Lung (tissue), 5 donors: Measurements from ENCODE around the gene KRTAP3-1. TPM values are rescaled to one million over a fixed set of nuclear protein-coding genes. Genes with fewer than 3 reads are reported as not detected.

Experiments
- polyA plus RNA-seq, 2 donors: library from polyadenylated mRNA; stranded (reverse); fragments of 200-250 nt; gene quantifications; one replicate each; pipeline ENCODE4 v1.2.1, GENCODE V29; 2013
- small RNA-seq: library from RNA; depleted of rRNA; stranded (forward); fragments of <200 nt; gene quantifications from one replicate; pipeline ENCODE3, GENCODE V24; 2014; ENCODE audit warnings: low replicate concordance
- total RNA-seq, 2 donors: library from RNA; depleted of rRNA in 1 of 2; stranded (reverse); fragments of >200 nt in 1 of 2; gene quantifications; one replicate each; pipeline ENCODE4 v1.2.1, GENCODE V29; 2014 to 2021
- donor health status: Bipolar disorder and iron deficiency.
- donor health status: healthy.
- donor health status: DM: yes; HTN: yes; CAD: no.

The KRTAP3-1 gene
- total and polyA plus RNA-seq, 4 donors = not detected

Small RNAs within 50 kb of the gene (small RNA-seq; reads per million reads assigned to genes)
- gene KRTAP3-4P = not detected

Other genes with a start within 250 kb of the KRTAP3-1 start
Only the 30 nearest of the 37 such genes appear.
- not detected for gene KRT28, start 209.2 kb downstream of the KRTAP3-1 start, total RNA-seq
- not detected for gene KRT28, start 209.2 kb downstream of the KRTAP3-1 start, polyA plus RNA-seq
- gene KRT10, start 186.5 kb downstream of the KRTAP3-1 start, total RNA-seq = 10 to 100 TPM in 1 of 2 donors, 1 to 10 TPM in 1; 4.6 to 34.7 TPM
- gene KRT10, start 186.5 kb downstream of the KRTAP3-1 start, polyA plus RNA-seq = 10 to 100 TPM; 21.0 to 60.6 TPM
- gene KRT12, start 141.9 kb downstream of the KRTAP3-1 start, total RNA-seq = not detected
- not detected for gene KRT12, start 141.9 kb downstream of the KRTAP3-1 start, polyA plus RNA-seq
- under 1 TPM in 1 of 2 donors, not detected in 1; 0.31 TPM for gene KRT20, start 123.9 kb downstream of the KRTAP3-1 start, total RNA-seq
- under 1 TPM in 1 of 2 donors, not detected in 1; 0.24 TPM for gene KRT20, start 123.9 kb downstream of the KRTAP3-1 start, polyA plus RNA-seq
- gene KRT23, start 71.5 kb downstream of the KRTAP3-1 start, total RNA-seq = 1 to 10 TPM; 1.3 to 2.0 TPM
- gene KRT23, start 71.5 kb downstream of the KRTAP3-1 start, polyA plus RNA-seq = 1 to 10 TPM; 1.9 to 9.4 TPM
- not detected for gene KRT39, start 42.2 kb downstream of the KRTAP3-1 start, total RNA-seq
- gene KRT39, start 42.2 kb downstream of the KRTAP3-1 start, polyA plus RNA-seq = not detected
- not detected for gene KRT40, start 24.8 kb downstream of the KRTAP3-1 start, total RNA-seq
- under 1 TPM; 0.09 to 0.31 TPM for gene KRT40, start 24.8 kb downstream of the KRTAP3-1 start, polyA plus RNA-seq
- not detected for gene KRTAP3-3, start 15.0 kb downstream of the KRTAP3-1 start, total RNA-seq
- not detected for gene KRTAP3-3, start 15.0 kb downstream of the KRTAP3-1 start, polyA plus RNA-seq
- not detected for gene KRTAP3-2, start 9.2 kb downstream of the KRTAP3-1 start, total RNA-seq
- gene KRTAP3-2, start 9.2 kb downstream of the KRTAP3-1 start, polyA plus RNA-seq = under 1 TPM in 1 of 2 donors, not detected in 1; 0.94 TPM
- not detected for gene KRTAP1-5, start 18.1 kb upstream of the KRTAP3-1 start, total RNA-seq
- gene KRTAP1-5, start 18.1 kb upstream of the KRTAP3-1 start, polyA plus RNA-seq = not detected
- gene KRTAP1-4, start 21.1 kb upstream of the KRTAP3-1 start, total RNA-seq = not detected
- gene KRTAP1-4, start 21.1 kb upstream of the KRTAP3-1 start, polyA plus RNA-seq = not detected
- gene KRTAP1-3, start 25.7 kb upstream of the KRTAP3-1 start, total RNA-seq = not detected
- gene KRTAP1-3, start 25.7 kb upstream of the KRTAP3-1 start, polyA plus RNA-seq = not detected
- not detected for gene KRTAP1-1, start 32.3 kb upstream of the KRTAP3-1 start, total RNA-seq
- gene KRTAP1-1, start 32.3 kb upstream of the KRTAP3-1 start, polyA plus RNA-seq = not detected
- gene KRTAP2-1, start 38.2 kb upstream of the KRTAP3-1 start, total RNA-seq = not detected
- gene KRTAP2-1, start 38.2 kb upstream of the KRTAP3-1 start, polyA plus RNA-seq = not detected
- gene KRTAP2-2, start 46.1 kb upstream of the KRTAP3-1 start, total RNA-seq = not detected
- not detected for gene KRTAP2-2, start 46.1 kb upstream of the KRTAP3-1 start, polyA plus RNA-seq
- not detected for gene KRTAP2-3, start 51.0 kb upstream of the KRTAP3-1 start, total RNA-seq
- not detected for gene KRTAP2-3, start 51.0 kb upstream of the KRTAP3-1 start, polyA plus RNA-seq
- not detected for gene KRTAP2-4, start 56.8 kb upstream of the KRTAP3-1 start, total RNA-seq
- gene KRTAP2-4, start 56.8 kb upstream of the KRTAP3-1 start, polyA plus RNA-seq = not detected
- gene KRTAP4-7, start 75.0 kb upstream of the KRTAP3-1 start, total RNA-seq = not detected
- gene KRTAP4-7, start 75.0 kb upstream of the KRTAP3-1 start, polyA plus RNA-seq = not detected
- gene KRTAP4-8, start 89.0 kb upstream of the KRTAP3-1 start, total RNA-seq = not detected
- gene KRTAP4-8, start 89.0 kb upstream of the KRTAP3-1 start, polyA plus RNA-seq = not detected
- not detected for gene KRTAP4-16, start 93.1 kb upstream of the KRTAP3-1 start, total RNA-seq
- gene KRTAP4-16, start 93.1 kb upstream of the KRTAP3-1 start, polyA plus RNA-seq = not detected
- gene KRTAP4-9, start 96.3 kb upstream of the KRTAP3-1 start, total RNA-seq = not detected
- not detected for gene KRTAP4-9, start 96.3 kb upstream of the KRTAP3-1 start, polyA plus RNA-seq
- gene KRTAP4-11, start 109.2 kb upstream of the KRTAP3-1 start, total RNA-seq = under 1 TPM in 1 of 2 donors, not detected in 1; 0.34 TPM
- not detected for gene KRTAP4-11, start 109.2 kb upstream of the KRTAP3-1 start, polyA plus RNA-seq
- gene KRTAP4-12, start 115.1 kb upstream of the KRTAP3-1 start, total RNA-seq = not detected
- not detected for gene KRTAP4-12, start 115.1 kb upstream of the KRTAP3-1 start, polyA plus RNA-seq
- not detected for gene KRTAP4-6, start 131.4 kb upstream of the KRTAP3-1 start, total RNA-seq
- not detected for gene KRTAP4-6, start 131.4 kb upstream of the KRTAP3-1 start, polyA plus RNA-seq
- not detected for gene KRTAP4-5, start 140.7 kb upstream of the KRTAP3-1 start, total RNA-seq
- not detected for gene KRTAP4-5, start 140.7 kb upstream of the KRTAP3-1 start, polyA plus RNA-seq
- not detected for gene KRTAP4-4, start 151.6 kb upstream of the KRTAP3-1 start, total RNA-seq
- gene KRTAP4-4, start 151.6 kb upstream of the KRTAP3-1 start, polyA plus RNA-seq = not detected
- gene KRTAP4-3, start 159.1 kb upstream of the KRTAP3-1 start, total RNA-seq = not detected
- not detected for gene KRTAP4-3, start 159.1 kb upstream of the KRTAP3-1 start, polyA plus RNA-seq
- not detected for gene KRTAP4-2, start 169.1 kb upstream of the KRTAP3-1 start, total RNA-seq
- gene KRTAP4-2, start 169.1 kb upstream of the KRTAP3-1 start, polyA plus RNA-seq = not detected
- gene KRTAP4-1, start 175.8 kb upstream of the KRTAP3-1 start, total RNA-seq = not detected
- not detected for gene KRTAP4-1, start 175.8 kb upstream of the KRTAP3-1 start, polyA plus RNA-seq
- not detected for gene KRTAP9-1, start 180.8 kb upstream of the KRTAP3-1 start, total RNA-seq
- not detected for gene KRTAP9-1, start 180.8 kb upstream of the KRTAP3-1 start, polyA plus RNA-seq